ENCODE results near the gene NDUFA3.

NDUFA3 gene

DNA sequence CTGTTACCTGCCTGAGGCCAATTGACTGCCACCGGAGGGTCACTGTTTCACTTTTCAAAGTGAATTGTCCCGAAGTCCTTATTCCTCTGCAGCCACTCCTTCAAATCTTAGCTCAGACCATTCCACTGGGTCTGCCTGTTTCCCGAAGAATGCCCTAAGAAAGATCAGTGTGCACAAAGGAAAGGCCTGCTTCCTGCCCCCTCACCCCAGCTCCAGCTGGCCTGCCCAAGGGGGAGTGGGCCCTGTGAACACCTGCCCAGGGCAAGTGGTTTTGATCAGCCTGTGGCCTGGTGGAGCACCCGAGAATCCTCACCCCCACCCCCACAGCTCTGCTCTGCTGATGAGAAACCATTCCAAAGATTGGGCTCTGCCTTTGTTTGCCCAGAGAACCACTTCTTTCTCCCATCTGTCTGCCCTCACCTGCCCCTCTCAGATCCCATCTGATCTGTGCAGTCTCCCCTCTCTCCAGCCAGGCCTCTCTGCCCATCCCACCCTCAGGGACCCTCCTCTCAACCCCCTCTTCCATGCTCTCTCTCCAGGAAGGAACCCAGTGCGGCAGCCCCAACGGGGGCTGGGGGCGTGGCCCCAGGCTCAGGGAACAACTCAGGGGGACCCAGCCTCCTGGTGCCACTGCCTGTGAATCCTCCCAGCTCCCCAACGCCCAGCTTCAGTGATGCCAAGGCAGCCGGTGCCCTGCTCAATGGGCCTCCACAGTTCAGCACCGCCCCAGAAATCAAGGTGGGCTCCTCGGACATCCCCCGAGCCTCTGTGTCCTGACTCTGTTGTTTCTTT lies 46.6 kb downstream of the NDUFA3 start:
- TF ChIP-seq, protein P1, sequence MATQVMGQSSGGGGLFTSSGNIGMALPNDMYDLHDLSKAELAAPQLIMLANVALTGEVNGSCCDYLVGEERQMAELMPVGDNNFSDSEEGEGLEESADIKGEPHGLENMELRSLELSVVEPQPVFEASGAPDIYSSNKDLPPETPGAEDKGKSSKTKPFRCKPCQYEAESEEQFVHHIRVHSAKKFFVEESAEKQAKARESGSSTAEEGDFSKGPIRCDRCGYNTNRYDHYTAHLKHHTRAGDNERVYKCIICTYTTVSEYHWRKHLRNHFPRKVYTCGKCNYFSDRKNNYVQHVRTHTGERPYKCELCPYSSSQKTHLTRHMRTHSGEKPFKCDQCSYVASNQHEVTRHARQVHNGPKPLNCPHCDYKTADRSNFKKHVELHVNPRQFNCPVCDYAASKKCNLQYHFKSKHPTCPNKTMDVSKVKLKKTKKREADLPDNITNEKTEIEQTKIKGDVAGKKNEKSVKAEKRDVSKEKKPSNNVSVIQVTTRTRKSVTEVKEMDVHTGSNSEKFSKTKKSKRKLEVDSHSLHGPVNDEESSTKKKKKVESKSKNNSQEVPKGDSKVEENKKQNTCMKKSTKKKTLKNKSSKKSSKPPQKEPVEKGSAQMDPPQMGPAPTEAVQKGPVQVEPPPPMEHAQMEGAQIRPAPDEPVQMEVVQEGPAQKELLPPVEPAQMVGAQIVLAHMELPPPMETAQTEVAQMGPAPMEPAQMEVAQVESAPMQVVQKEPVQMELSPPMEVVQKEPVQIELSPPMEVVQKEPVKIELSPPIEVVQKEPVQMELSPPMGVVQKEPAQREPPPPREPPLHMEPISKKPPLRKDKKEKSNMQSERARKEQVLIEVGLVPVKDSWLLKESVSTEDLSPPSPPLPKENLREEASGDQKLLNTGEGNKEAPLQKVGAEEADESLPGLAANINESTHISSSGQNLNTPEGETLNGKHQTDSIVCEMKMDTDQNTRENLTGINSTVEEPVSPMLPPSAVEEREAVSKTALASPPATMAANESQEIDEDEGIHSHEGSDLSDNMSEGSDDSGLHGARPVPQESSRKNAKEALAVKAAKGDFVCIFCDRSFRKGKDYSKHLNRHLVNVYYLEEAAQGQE (IDR thresholded peaks at IDR 0.05; ENCODE audit: insufficient read depth in 1 of 2, low read depth in 2 of 2, low read length in 2 of 2), result no peak
- TF ChIP-seq FOXP2 (optimal IDR thresholded peaks at IDR 0.05; ENCODE audit: borderline replicate concordance, extremely low read depth, extremely low read length, insufficient read depth) (no peak), SIN3A (IDR thresholded peaks at IDR 0.05; ENCODE audit: borderline replicate concordance, insufficient read depth, low read length) (no peak), TAF1 (IDR thresholded peaks at IDR 0.05; ENCODE audit: borderline replicate concordance, insufficient read depth, low read length) (no peak), POLR2AphosphoS5 (IDR thresholded peaks at IDR 0.05; ENCODE audit: low read depth, low read length) (no peak)

DNA sequence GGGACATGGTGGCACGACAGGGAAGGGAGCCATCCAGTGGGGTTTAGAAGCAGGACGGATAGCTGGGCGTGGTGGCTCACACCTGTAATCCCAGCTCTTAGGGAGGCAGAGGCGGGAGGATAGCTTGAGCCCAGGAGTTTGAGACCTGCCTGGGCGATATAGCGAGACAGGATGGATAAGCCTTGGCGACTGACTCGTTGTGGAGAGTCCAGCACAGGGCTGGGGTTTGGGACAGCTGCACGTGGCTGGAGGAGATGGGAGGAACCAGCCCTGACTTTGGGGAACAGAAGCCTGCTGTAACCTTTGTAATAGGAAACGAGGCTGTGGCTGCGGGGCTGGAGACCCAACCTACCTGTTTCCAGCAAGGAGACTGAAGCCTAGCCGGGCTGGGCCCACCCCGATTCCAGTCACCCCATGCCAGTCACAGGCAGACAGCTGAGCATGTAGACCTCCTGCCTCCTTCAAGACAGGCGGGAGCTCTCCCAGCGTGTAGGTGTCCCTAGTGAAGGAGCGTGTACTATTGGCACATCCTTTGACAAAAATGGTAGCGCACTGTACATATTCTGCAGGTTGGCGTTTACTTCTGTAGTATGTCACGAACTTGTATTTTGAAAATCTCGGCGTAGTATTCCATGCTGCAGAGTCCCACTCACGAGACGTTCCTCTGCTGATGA lies 48.8 kb downstream of the NDUFA3 start:
- no peak for TF ChIP-seq POLR2AphosphoS5 (IDR thresholded peaks at IDR 0.05; ENCODE audit: low read depth, low read length)

DNA sequence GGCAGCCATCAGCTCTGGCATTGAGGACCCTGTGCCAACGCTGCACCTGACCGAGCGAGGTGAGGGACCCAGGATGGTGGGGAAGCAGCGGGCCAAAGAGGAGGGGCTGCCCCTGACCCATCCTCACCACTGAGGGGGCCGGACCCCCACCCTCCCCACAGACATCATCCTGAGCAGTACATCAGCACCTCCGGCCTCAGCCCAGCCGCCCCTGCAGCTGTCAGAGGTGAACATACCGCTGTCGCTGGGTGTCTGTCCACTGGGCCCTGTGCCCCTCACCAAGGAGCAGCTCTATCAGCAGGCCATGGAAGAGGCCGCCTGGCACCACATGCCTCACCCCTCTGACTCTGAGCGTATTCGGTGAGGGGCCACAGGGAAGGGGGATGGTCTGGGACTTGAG lies 49.6 kb downstream of the NDUFA3 start:
- TF ChIP-seq, protein P1 (IDR thresholded peaks at IDR 0.05; ENCODE audit: insufficient read depth in 1 of 2, low read depth in 2 of 2, low read length in 2 of 2), result no peak
- TF ChIP-seq TAF1 (IDR thresholded peaks at IDR 0.05; ENCODE audit: borderline replicate concordance, insufficient read depth, low read length), result no peak
- no peak; the same call in 1 of the 2 replicates for TF ChIP-seq POLR2AphosphoS5 (IDR thresholded peaks at IDR 0.05; ENCODE audit: low read depth, low read length)
- TF ChIP-seq SIN3A (IDR thresholded peaks at IDR 0.05; ENCODE audit: borderline replicate concordance, insufficient read depth, low read length), result no peak
- no peak for TF ChIP-seq FOXP2 (optimal IDR thresholded peaks at IDR 0.05; ENCODE audit: borderline replicate concordance, extremely low read depth, extremely low read length, insufficient read depth)

- TF ChIP-seq POLR2AphosphoS5 (IDR thresholded peaks at IDR 0.05; ENCODE audit: low read depth, low read length) (0 out of 2 replicates have a peak, but pooled peaks have one; percentile 8), TAF1 (IDR thresholded peaks at IDR 0.05; ENCODE audit: borderline replicate concordance, insufficient read depth, low read length) (no peak), FOXP2 (optimal IDR thresholded peaks at IDR 0.05; ENCODE audit: borderline replicate concordance, extremely low read depth, extremely low read length, insufficient read depth) (no peak)
Measured at GRCh38 chr19:54152878-54153524, 50.3 kb downstream of the NDUFA3 start.

DNA sequence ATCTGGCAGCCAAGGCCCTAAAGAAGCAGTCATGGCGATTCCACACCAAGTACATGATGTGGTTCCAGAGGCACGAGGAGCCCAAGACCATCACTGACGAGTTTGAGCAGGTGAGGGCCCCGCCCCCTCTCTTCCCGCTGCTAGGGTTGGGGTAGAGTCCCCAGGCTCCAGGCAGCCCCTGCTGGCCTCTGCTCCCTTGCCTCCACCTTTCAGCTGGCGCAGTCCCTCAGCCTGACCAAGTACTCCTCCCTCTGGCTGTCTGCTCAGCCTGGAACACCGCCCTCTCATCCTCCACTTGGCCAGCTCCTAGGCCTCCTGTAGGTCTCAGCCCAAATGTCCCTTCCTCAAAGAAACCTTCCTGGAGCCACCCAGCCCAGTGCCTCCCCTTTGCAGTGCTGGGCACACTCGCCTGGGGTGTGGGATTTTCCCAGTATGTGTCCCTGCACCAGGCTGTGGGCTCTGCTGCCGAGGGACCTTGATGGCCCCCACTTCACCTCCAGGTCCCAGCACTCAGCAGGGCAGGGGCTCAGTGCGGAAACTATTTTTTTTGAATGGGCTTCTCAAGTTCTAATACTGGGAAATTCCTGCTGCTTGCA lies 51.2 kb downstream of the NDUFA3 start:
- TF ChIP-seq SIN3A (IDR thresholded peaks at IDR 0.05; ENCODE audit: borderline replicate concordance, insufficient read depth, low read length) (no peak), TAF1 (IDR thresholded peaks at IDR 0.05; ENCODE audit: borderline replicate concordance, insufficient read depth, low read length) (no peak), FOXP2 (optimal IDR thresholded peaks at IDR 0.05; ENCODE audit: borderline replicate concordance, extremely low read depth, extremely low read length, insufficient read depth) (no peak), POLR2AphosphoS5 (IDR thresholded peaks at IDR 0.05; ENCODE audit: low read depth, low read length) (no peak; the same call in 1 of the 2 replicates)
- TF ChIP-seq, protein P1 (IDR thresholded peaks at IDR 0.05; ENCODE audit: insufficient read depth in 1 of 2, low read depth in 2 of 2, low read length in 2 of 2), result no peak

Data from PFSK-1 (cell line).